Measurements from ENCODE around the gene ANAPC7.
"Not testable (repeated sequence)": the region's sequence is repeated elsewhere in the genome, so short reads cannot be mapped to it uniquely, and the experiment has no call there.

ANAPC7 gene

GRCh38 chr12:110348431-110349059 lies 55.0 kb downstream of the ANAPC7 start:
- DNase-seq (ENCODE audit: low spot score) = no peak

DNA sequence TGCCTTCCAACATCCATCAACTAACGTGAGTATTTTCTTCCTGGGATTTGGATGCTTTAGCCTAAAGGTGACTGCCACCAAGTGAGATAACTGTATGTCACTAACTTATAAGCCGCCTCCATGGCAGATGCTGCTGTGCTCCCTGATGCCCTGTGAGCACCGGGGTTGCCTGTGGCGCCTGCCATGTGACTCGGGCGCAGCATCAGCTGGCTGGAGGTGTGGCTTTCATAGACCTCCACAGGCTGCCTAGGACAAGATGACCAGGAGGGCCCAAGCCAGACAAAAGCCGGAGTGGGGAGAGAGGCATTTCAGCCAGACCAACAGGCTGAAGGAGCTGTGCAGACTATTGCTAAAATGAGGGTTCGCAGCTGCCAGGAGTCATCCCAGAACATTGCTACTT lies 55.7 kb downstream of the ANAPC7 start:
- DNase-seq (ENCODE audit: low spot score) = no peak

DNA sequence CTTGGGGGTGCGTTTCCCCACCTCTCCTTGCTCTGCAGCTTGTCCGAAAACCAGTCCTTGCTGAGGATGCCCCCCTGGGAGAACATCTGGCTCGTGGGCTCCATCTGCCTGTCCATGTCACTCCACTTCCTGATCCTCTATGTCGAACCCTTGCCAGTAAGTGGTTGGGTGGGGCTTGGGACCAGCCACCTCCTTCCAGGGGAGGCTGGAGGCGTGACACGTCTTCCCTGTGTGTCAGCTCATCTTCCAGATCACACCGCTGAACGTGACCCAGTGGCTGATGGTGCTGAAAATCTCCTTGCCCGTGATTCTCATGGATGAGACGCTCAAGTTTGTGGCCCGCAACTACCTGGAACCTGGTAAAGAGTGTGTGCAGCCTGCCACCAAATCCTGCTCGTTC lies 57.5 kb downstream of the ANAPC7 start:
- no peak for DNase-seq (ENCODE audit: low spot score)

DNA sequence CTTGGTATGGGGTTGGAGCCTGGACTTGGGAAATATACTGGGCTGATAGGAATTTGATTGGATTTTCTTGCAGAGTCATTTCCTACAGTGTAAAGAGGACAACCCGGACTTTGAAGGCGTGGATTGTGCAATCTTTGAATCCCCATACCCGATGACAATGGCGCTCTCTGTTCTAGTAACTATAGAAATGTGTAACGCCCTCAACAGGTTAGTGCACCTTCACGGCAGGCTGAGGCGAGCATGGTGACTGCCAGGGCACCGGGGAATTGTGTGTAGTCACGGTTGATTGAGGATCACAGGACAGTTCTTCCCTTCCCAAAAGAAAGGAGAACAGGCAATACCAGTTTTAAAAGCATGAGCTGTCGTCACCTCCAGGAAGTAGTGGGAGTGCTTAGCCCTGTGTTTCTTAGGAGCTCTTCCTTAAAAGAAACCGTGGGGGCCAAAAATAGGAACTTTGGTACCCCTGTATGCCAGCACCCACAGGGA lies 58.3 kb downstream of the ANAPC7 start:
- DNase-seq (ENCODE audit: low spot score) = no peak

GRCh38 chr12:110344657-110345056 lies 58.9 kb downstream of the ANAPC7 start:
- DNase-seq (ENCODE audit: low spot score) = no peak

GRCh38 chr12:110343736-110344555 lies 59.6 kb downstream of the ANAPC7 start:
- no peak for DNase-seq (ENCODE audit: low spot score)

DNA sequence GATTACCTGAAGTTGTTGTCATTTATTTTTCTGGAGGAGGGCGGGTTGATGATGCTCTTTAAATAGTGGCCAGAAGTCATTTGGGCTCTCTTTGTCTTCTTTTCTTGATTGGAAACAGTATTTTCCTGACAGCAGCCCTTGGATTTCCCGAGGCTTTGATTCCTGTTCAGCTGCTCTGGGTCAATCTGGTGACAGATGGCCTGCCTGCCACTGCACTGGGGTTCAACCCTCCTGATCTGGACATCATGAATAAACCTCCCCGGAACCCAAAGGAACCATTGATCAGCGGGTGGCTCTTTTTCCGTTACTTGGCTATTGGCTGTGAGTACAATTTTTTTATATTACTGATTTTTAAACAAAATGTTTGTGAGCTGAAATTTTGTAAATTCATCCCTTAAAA lies 60.4 kb downstream of the ANAPC7 start:
- no peak for DNase-seq (ENCODE audit: low spot score)

GRCh38 chr12:110342157-110342556 lies 61.4 kb downstream of the ANAPC7 start:
- DNase-seq (ENCODE audit: low spot score) = no peak

- no peak for DNase-seq (ENCODE audit: low spot score)
Observed at GRCh38 chr12:110340706-110341105, 62.8 kb downstream of the ANAPC7 start.

DNA sequence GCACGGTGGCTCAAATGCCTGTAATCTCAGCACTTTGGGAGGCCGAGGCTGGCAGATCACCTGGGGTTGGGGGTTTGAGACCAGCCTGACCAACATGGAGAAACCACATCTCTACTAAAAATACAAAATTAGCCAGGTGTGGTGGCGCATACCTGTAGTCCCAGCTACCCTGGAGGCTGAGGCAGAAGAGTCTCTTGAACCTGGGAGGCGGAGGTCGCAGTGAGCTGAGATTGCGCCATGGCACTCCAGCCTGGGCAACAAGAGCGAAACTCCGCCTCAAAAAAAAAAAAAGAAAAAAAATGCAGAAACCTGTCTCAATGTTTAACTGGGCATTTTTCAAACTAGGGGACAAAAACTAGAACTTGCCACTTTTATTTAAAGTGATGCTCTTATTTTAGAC lies 63.2 kb downstream of the ANAPC7 start:
- not testable (repeated sequence) for DNase-seq (ENCODE audit: low spot score)

GRCh38 chr12:110339184-110339952 lies 64.1 kb downstream of the ANAPC7 start:
- DNase-seq (ENCODE audit: low spot score) = no peak

- no peak for DNase-seq (ENCODE audit: low spot score)
Observed at GRCh38 chr12:110338754-110339153, 64.8 kb downstream of the ANAPC7 start.

DNA sequence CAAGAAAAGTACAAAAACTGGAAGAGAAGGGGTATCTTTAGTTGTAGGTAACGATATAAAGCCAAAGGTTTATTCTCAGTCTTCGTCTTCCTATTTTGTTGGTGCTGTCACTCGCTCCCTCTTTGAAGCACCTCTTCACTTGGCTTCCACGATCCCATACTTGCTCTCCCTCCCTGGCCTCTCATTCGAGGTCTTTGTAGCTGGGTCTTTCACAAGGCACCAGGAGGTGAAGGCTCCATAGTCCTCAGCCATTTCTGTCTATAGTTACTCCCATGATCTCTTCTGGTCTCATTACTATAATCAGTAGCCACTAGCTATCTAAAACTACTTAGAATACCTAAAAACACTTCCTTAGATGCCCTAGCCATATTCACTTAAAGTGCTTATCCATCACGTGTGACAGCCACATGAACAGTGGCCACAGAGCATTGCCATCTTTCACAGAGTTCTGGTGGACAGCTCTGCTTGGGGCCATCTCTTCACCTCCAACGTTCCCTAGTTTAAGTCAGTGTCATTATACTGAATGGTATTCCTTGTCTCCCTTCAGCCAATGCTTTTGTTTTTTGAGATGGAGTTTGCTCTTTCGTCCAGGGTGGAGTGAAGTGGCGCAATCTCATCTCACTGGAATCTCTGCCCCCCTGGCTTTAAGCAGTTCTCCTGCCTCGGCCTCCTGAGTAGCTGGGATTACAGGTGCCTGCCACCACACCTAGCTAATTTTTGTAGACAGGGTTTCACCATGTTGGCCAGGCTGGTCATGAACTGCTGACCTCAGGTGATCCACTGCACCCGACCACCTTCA lies 65.4 kb downstream of the ANAPC7 start:
- no peak for DNase-seq (ENCODE audit: low spot score)

DNA sequence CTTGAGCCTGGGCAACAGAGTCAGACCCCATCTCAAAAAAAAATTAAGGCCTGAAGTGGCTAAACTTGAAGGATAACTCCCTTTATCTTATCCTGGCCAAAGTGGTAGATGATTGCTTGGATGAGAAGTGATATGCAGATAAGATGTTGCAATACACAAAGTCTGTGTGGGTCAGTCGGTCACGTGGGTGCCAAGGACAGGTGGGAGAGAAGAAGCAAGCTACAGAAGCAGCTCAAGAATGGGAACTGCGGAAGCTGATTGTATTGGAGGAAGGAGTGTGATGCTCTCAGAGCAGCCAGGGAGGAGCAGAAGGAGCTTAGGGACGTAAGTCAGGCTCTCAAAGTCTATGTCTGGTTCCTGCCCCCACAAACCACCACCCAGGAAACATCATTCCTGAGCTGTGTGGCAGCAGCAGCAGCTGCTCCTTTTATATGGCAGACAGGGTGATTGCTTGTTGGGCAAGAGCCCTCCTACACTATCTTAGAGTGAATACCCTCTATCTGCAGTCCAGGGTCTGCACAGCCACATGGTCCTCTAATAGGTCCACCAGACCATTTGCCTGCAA lies 67.9 kb downstream of the ANAPC7 start:
- no peak for DNase-seq (ENCODE audit: low spot score)

- no peak for DNase-seq (ENCODE audit: low spot score)
Observed at GRCh38 chr12:110333201-110333600, 70.3 kb downstream of the ANAPC7 start.

DNA sequence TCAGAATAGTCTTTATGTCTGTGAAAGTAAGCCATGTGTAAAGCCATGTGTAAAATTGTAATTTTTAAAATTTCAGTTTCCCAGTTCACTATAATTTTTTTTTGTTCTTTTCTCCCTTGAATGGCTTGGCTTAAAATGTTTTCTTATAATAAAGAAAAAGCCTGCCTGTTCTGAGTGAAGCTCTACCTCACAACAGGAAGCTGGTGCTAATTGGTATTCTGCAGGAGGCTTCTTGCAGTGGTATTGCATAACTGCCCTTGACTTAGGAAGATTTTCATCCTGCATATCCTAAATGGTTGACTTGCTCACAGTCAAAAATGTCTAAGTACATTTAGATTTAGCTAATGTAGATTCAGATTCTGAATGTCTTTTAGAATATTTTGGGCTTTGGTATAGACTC lies 73.0 kb downstream of the ANAPC7 start:
- no peak for DNase-seq (ENCODE audit: low spot score)

DNA sequence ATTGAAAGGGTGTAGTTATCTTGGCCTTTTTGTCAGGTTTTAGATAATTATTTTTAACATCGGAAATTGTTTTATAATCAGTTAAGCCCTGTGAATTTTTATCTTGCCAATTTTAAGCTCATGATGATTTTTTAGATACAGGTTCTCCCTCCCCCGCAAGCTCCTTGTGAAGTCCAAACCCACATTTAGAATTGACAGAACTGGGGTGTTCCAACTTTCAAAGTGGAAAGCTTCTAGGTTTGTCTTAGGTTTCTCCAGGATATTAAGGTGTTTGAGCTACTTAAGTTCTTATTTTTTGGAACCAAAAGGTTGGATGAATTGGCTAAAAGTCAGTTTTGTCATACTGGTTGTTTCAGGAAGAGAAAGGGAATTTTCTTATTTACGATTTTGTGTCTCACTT lies 73.4 kb downstream of the ANAPC7 start:
- no peak for DNase-seq (ENCODE audit: low spot score)

DNA sequence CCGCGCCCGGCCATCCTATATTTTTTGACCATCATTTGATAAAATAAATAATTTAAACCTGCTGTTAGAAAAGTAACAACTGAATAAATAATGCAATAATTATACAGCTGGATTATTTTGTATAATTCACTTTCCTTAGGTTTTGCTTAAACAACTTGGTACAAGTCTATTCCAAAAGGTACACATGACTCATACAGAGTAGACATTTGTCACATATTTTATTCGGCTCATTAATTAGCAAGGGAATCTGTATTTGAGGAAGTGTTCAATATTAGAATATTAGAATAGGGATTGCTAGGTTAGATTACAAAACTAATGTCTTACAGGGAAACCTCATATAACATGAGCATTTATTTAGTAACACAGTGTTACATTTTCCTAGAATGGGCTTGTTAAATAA lies 73.8 kb downstream of the ANAPC7 start:
- DNase-seq (ENCODE audit: low spot score) = no peak

Data from activated CD4-positive, alpha-beta T cell treated with anti-CD3 and anti-CD28 coated beads, Interleukin-2, Interleukin-4, amounts not matched to agents 100 ng/mL and 50 ng/mL, durations not matched to agents 16 hours and 8 hours (primary cell).